Coronary artery (tissue), 2 donors: ENCODE measurements around the gene TARBP1.
A peak's percentile ranks its signal among the peaks of the same experiment; 100 is the strongest.

ENCODE experiments used
- DNase-seq: peaks from one replicate; pipeline ENCODE4 v3.0.0-alpha.2; 2017; ENCODE audit warnings: low spot score
- H3K27ac ChIP-seq, 2 donors: fragments of 200-600 bp; sonication (generic); one replicate each; pipeline ENCODE4 v1.5.1; 2016 to 2019
- H3K4me3 ChIP-seq: fragments of 200-600 bp; sonication (generic); 2 replicates; pipeline ENCODE4 v1.5.1; 2016; ENCODE audit warnings: mild to moderate bottlenecking, moderate library complexity
- CTCF ChIP-seq: fragments of 200-600 bp; sonication (generic); IDR thresholded peaks from one replicate; pipeline ENCODE4 v1.5.1; 2019; ENCODE audit warnings: antibody characterized with exemption

TARBP1 gene

DNA sequence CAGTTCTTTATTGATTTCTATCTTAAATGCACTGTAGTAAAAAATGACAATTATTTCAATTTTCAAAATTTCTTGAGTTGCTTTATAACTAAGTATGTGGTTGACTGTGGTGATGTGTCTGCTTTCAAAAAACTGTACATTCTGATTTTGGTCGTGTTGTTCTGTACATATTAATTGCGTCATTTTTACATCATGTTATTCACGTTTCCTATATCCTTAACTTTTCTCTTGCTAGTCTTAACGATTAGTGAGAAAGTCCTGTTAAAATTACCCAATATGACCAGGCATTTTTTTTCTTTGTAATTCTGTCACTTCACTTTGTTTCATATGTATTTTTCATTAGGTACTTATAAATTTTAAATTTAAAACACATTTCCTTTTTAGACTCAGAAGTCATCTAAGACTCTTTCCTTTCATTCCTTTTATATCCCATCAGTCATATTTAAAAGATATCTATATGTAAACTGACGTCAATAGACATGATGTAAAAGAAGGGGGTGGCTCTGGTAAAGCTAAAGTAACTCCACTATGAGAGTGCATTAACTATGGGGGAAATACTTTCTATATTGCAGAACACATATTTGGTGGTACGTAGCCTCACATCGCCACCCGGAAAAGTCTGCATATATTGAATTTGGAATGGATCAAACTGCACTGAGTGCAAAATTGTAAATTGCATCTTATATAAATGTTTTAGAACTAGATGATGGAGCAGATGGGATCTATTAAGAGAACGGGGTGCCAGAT is 106.8 kb downstream of the TARBP1 start:
- Histone ChIP-seq H3K4me3 (peak overlapping the region; percentile 97), H3K27ac (no peak overlapping the region)
- DNase-seq = no peak
- no peak for TF ChIP-seq CTCF

- Histone ChIP-seq H3K27ac (no peak overlapping the region), H3K4me3 (no peak overlapping the region)
- DNase-seq = no peak
- TF ChIP-seq CTCF = no peak
Observed at GRCh38 chr1:234371414-234371813, 107.6 kb downstream of the TARBP1 start.

DNA sequence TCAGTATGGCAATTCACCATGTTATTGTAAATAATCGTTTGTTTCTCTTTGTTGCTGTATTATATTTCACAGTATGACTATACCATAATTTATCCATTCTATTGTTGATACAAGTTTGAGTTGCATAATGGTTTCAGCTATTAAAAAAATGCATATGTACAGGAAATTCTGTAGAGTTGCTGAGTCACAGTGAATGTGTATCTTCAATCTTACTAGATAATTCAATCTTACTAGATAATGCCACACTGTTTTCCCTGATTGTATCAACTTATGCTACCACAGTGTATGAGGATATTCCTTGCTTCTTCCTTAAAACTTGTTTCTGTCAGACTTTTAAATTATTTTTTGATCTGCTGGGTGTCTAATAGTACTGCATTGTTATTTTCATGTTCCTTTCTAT is 109.2 kb downstream of the TARBP1 start:
- Histone ChIP-seq H3K27ac (no peak overlapping the region), H3K4me3 (no peak overlapping the region)
- DNase-seq = no peak
- TF ChIP-seq CTCF = no peak

DNA sequence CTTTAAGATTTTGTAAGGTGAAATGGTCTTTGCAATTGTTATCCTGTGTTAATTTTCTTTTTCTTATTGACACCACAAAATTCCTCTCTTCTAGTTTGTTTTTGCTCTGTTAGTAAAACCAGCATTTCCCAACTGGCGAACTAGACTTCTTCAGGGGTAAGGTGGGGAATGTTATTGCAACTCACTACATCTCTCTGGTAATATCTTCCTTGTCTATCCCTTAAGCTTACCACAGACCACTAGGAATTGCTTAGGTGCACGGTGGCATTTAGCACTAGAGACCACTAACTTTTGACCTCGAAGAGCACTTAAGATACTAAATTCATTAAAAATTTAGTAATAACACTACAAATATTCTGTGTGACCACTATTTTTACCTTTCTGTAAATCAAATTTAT is 109.9 kb downstream of the TARBP1 start:
- TF ChIP-seq CTCF = no peak
- H3K27ac ChIP-seq = no peak overlapping the region

GRCh38 chr1:234368320-234369032 is 110.5 kb downstream of the TARBP1 start:
- Histone ChIP-seq H3K4me3 (no peak overlapping the region), H3K27ac (no peak overlapping the region)
- no peak for TF ChIP-seq CTCF
- no peak for DNase-seq

More for the DNA sequence above, 109.9 kb downstream of the TARBP1 start:
- no peak for DNase-seq
- no peak overlapping the region for H3K4me3 ChIP-seq

DNA sequence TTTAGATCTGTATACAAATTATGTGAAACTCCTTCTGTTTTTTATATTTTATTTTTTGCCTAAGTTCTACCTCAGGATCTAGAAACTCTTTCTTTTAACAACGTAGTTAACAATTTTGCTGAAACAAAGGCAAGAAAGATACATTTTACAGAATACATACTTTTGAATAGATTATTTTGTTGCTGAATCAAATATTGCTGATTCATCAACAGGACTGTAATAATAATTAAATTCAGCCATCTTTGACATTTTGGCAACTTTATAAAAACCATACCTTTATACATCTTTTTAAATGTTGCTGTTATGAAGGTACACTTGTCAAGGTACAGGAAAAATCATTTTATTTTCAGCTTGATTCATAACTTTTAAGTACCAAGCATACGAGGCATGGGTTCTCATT is 116.4 kb downstream of the TARBP1 start:
- DNase-seq = no peak
- Histone ChIP-seq H3K27ac (no peak overlapping the region), H3K4me3 (no peak overlapping the region)
- no peak for TF ChIP-seq CTCF

GRCh38 chr1:234361102-234361603 is 117.8 kb downstream of the TARBP1 start:
- no peak for TF ChIP-seq CTCF

More at GRCh38 chr1:234361102-234361603, 117.8 kb downstream of the TARBP1 start:
- no peak overlapping the region for H3K4me3 ChIP-seq
- DNase-seq = no peak
- no peak overlapping the region for H3K27ac ChIP-seq
